ENCODE measurements around the gene CCDC184. TPM values are rescaled to one million over a fixed set of nuclear protein-coding genes. Genes with fewer than 3 reads are reported as not detected.

Gene CCDC184
- total RNA-seq = 0.15 and 0.33 TPM in 2 replicates

DNA sequence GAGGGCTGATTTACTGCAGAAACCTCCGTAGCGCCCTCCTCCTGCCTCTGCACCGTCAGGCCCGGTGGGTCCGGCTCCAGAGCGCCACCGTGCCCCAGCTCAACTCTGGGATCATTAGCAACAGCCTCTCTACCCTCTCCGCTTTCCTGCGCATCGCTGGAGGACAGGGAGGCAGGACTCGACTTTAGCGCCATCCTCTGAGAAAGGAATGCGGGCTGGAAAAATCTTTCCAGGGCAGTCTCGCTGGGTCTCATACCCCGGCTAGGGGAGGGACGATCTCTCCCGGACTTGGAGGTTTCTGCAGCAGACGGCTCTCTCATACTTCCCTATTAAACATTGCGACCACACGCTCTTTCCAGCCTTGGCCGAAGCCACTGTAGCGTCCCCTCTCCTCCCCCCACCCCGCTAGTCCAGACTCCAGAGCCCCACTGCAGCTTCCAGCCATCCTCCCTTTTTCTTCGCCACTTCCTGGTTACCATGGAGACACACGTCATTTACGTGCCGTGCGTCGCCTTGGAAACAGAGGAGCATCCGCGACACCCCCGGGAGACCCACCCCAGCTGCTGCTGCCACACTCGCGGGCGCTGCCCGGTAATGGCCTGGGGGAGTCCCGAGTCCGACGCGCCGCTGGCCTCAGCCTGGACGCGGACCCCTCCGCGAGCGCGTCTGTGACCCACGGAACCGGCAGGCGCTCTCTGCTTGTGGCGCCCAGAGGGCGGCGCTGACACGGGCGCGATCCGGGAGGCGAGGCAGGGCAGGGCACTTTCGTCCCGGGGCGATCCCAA is at the start of gene CCDC184:
Gene CCDC184 (plus strand): TSS at position 554 of the 785 bp plus-strand sequence. CDS start 479 bp downstream, outside the sequence.

DNA sequence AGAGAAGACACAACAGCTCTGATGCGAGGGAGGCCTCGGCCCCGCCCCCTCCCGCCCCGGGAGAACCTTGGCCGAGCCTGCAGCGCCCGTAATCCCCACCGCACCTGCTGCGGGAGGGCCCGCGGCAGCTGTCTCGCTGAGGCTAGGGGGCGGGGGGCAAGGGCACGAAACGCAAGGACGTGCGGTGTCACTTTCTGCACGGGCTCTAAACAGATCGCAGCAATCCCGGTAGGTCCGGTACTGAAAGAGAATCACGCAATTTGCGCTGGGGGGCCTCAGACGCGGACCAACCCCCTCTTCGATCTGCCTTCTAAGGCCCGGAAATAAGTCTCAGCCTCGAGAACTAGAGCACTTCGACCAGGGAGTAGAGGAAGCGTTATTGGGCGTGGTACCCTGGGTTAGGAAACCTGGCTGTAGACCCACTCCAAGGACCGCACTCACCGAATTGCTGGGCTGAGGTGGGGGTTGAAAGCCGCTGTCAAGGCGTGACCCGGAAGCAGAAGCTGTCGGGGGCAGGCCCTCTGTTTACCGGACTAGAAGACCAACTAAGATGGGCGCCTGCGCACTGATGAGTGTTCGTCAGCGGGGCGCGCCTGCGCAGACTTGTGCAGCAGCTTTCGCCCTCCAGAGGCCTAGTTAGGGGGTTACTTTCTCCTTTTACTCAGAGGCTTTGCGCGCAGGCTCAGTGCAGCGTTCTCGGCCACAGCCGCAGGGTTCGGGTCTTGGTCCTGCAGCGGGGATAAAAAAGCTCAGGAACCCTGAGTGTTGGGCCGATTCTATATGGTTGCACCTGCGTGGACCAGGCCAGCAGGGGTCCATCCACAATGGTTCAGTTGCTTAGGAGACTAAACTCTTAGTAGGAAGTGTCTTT is 26.2 kb upstream of the CCDC184 start, which contains the start of gene ASB8:
Gene ASB8 (minus strand): TSS at position 498 of the 871 bp plus-strand sequence. CDS start 4,019 bp downstream, outside the sequence.

DNA sequence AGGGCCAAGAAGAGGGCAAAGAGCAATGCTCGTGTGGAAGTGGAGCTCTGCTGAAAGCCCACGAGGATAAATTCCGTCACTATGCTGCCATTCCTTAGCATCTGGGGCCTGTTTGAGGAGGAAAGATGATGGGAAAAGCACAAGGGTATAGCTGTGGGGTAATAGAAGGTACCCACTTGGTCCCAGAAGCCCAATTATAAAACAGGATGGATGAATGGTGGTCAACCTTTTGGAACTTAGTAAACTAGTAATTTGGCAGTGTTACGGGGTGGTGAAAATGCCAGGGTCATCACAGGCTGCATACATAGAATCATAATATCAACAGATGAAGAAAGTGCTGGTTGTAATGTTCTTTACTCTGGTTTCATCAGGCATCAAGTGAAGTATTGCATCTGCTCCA is 19.7 kb downstream of the CCDC184 start, which contains the start of gene OR10AD1:
Gene OR10AD1 (minus strand): TSS at position 101 of the 400 bp plus-strand sequence. CDS start 0 bp downstream, at position 101.

Other genes starting within 250 kb of the CCDC184 start
- gene TMEM106C, start 220.0 kb upstream of the CCDC184 start, total RNA-seq = 71.8 and 130 TPM in 2 replicates
- under 0.01 and 0.15 TPM in 2 replicates for gene COL2A1, start 179.2 kb upstream of the CCDC184 start, total RNA-seq
- gene SENP1, start 77.6 kb upstream of the CCDC184 start, total RNA-seq = 18.3 and 19.4 TPM in 2 replicates
- 102 and 109 TPM in 2 replicates for gene PFKM, start 64.3 kb upstream of the CCDC184 start, total RNA-seq
- gene ASB8, start 26.1 kb upstream of the CCDC184 start, total RNA-seq = 24.3 and 34.6 TPM in 2 replicates
- not detected in 2 replicates for gene OR10AD1, start 19.6 kb downstream of the CCDC184 start, total RNA-seq
- 4.2 and 5.6 TPM in 2 replicates for gene ZNF641, start 167.3 kb downstream of the CCDC184 start, total RNA-seq

Data from smooth muscle cell of trachea (primary cell).